HepG2 (cell line): ENCODE measurements around the gene C1QL2. TPM values are rescaled to one million over a fixed set of nuclear protein-coding genes. Genes with fewer than 3 reads are reported as not detected.

Experiments used
- ATAC-seq: fragments of 200-7000 bp; cut with Tn5 transposase; 3 replicates; pipeline ENCODE4 v1.9.1; 2020; ENCODE audit warnings: mild to moderate bottlenecking, moderate library complexity
- BruUV-seq: library from RNA; stranded (reverse); fragments of 400-500 nt; replicated peaks from 2 replicates; lab custom pipeline; 2021; lab: Mats Ljungman, UMichigan
- CTCF ChIA-PET: fragments of 300-600 bp; formaldehyde crosslinking; extraction: SDS; loops from one replicate; lab custom pipeline; 2021; ENCODE audit warnings: low total read pairs, inconsistent platforms, low intra/inter-chr PET ratio; lab: Yijun Ruan, JAX
- POLR2A ChIA-PET: fragments of 350-600 bp; sonication (Branson Sonifier 250); formaldehyde crosslinking; loops from one replicate; lab custom pipeline; 2020; ENCODE audit warnings: antibody characterized with exemption, inconsistent platforms; lab: Yijun Ruan, JAX
- DNase-seq: peaks from one replicate; pipeline ENCODE4 v3.0.0-alpha.2; 2015; ENCODE audit warnings: low spot score
- FAIRE-seq: peaks from 3 replicates; lab custom pipeline; 2011; peaks lifted over from hg19 to GRCh38; lab: Jason Lieb, UNC
- H2AFZ ChIP-seq: one replicate; pipeline ENCODE4 v1.6.1; 2011; ENCODE audit warnings: low read length, inconsistent platforms
- H3K27ac ChIP-seq: fragments of 300-600 bp; 3 replicates; pipeline ENCODE4 v1.8.0; 2011; ENCODE audit warnings: mixed run types, mild to moderate bottlenecking, mixed read lengths, low read length, inconsistent platforms; ENCODE audit not compliant: insufficient read depth; ENCODE audit errors: extremely low read length
- H3K27me3 ChIP-seq, 2 experiments: fragments of 200-600 bp in 1 of 2; 2 replicates in 1 of 2; 3 replicates in 1 of 2; pipeline versions ENCODE4 v1.6.0 to v1.8.0; 2011; ENCODE audit warnings: low read length in 2 of 2, mild to moderate bottlenecking in 2 of 2, moderate library complexity in 2 of 2, inconsistent platforms in 1 of 2; ENCODE audit not compliant: insufficient read depth in 2 of 2, control insufficient read depth in 1 of 2
- H3K36me3 ChIP-seq, 2 experiments: fragments of 200-600 bp in 1 of 2; replicated peaks in 1 of 2; 2 replicates in 1 of 2; 3 replicates in 1 of 2; pipeline versions ENCODE4 v1.5.1 to v1.8.0; 2011; ENCODE audit warnings: low read length in 2 of 2, inconsistent platforms in 1 of 2; ENCODE audit not compliant: insufficient read depth in 2 of 2, control insufficient read depth in 1 of 2
- H3K4me1 ChIP-seq: 2 replicates; pipeline ENCODE4 v1.5.1; 2012; ENCODE audit warnings: low read length, inconsistent platforms; ENCODE audit not compliant: insufficient read depth
- H3K4me2 ChIP-seq: 2 replicates; pipeline ENCODE4 v1.6.0; 2011; ENCODE audit warnings: low read depth, low read length, inconsistent platforms
- H3K4me3 ChIP-seq, 3 experiments: fragments of 200-600 bp in 1 of 3; sonication (generic), shearing (Covaris generic) in 1 of 3; replicated peaks in 1 of 3; 2 replicates each; pipeline ENCODE4 v1.5.1; 2011 to 2016; ENCODE audit warnings: low read length in 3 of 3, inconsistent platforms in 2 of 3, low read depth in 2 of 3, mild to moderate bottlenecking in 2 of 3, control low read depth in 1 of 3, mixed read lengths in 1 of 3; ENCODE audit not compliant: insufficient read depth in 1 of 3
- H3K79me2 ChIP-seq: one replicate; pipeline ENCODE4 v1.6.1; 2011; ENCODE audit warnings: low read length, inconsistent platforms; ENCODE audit not compliant: insufficient read depth
- H3K9ac ChIP-seq: 2 replicates; pipeline ENCODE4 v1.6.0; 2011; ENCODE audit warnings: mild to moderate bottlenecking, low read depth, low read length, inconsistent platforms; ENCODE audit not compliant: insufficient read depth
- H3K9me3 ChIP-seq: 2 replicates; pipeline ENCODE4 v1.5.1; 2012; ENCODE audit warnings: mild to moderate bottlenecking, low read length
- H4K20me1 ChIP-seq: 2 replicates; pipeline ENCODE4 v1.6.0; 2011; ENCODE audit warnings: inconsistent platforms, mild to moderate bottlenecking, low read length, moderate library complexity; ENCODE audit not compliant: insufficient read depth
- ATF2 ChIP-seq: sonication (generic); formaldehyde crosslinking; IDR thresholded peaks from 2 replicates; pipeline ENCODE4 v1.4.0; 2020; ENCODE audit warnings: missing genetic modification reagents
- ESRRA ChIP-seq: sonication (generic); formaldehyde crosslinking; IDR thresholded peaks from 2 replicates; pipeline ENCODE4 v1.5.1; 2020; ENCODE audit warnings: mild to moderate bottlenecking, low read depth, missing genetic modification reagents
- FOXC1 ChIP-seq: sonication (generic); formaldehyde crosslinking; IDR thresholded peaks from 2 replicates; pipeline ENCODE4 v1.8.0; 2022; ENCODE audit warnings: mild to moderate bottlenecking, missing genetic modification reagents, borderline replicate concordance
- GMEB1 ChIP-seq: sonication (generic); formaldehyde crosslinking; IDR thresholded peaks from 2 replicates; pipeline ENCODE4 v1.5.1; 2020; ENCODE audit warnings: missing genetic modification reagents, mild to moderate bottlenecking, borderline replicate concordance
- HDAC1 ChIP-seq: sonication (generic); formaldehyde crosslinking; IDR thresholded peaks from 2 replicates; pipeline ENCODE4 v1.5.1; 2020; ENCODE audit warnings: mild to moderate bottlenecking, missing genetic modification reagents
- SKI ChIP-seq: fragments of 450-650 bp; IDR thresholded peaks from one replicate; pipeline ENCODE4 v1.6.1; 2018; ENCODE audit warnings: mild to moderate bottlenecking; ENCODE audit not compliant: partially characterized antibody
- ZNF256 ChIP-seq: sonication (generic); formaldehyde crosslinking; conservative IDR thresholded peaks from 2 replicates; pipeline ENCODE4 v1.4.0; 2020; ENCODE audit warnings: missing genetic modification reagents
- ZNF296 ChIP-seq: sonication (generic); formaldehyde crosslinking; conservative IDR thresholded peaks from 2 replicates; pipeline ENCODE4 v1.5.0; 2020; ENCODE audit warnings: mild to moderate bottlenecking, missing genetic modification reagents
- ZNF468 ChIP-seq: sonication (generic); formaldehyde crosslinking; IDR thresholded peaks from 2 replicates; pipeline ENCODE4 v1.8.0; 2022; ENCODE audit warnings: mild to moderate bottlenecking, moderate library complexity, missing genetic modification reagents
- ZNF800 ChIP-seq: sonication (generic); formaldehyde crosslinking; IDR thresholded peaks from 2 replicates; pipeline ENCODE4 v1.4.0; 2020; ENCODE audit warnings: missing genetic modification reagents
- WGBS: methylation state at CpG from one replicate; pipeline ENCODE4 v1.1.6; 2017; ENCODE audit warnings: low lambda C conversion rate; 5-methylcytosine and 5-hydroxymethylcytosine counted together
- in situ Hi-C: cut with HindIII; loops from 2 replicates; pipeline ENCODE4 v1.10.0; 2017; ENCODE audit warnings: low pct_unique_long_range_greater_than_20kb; ENCODE audit not compliant: extremely low pct_ligation_motif_present
- intact Hi-C: fragments of 100-400 bp; cut with micrococcal nuclease; formaldehyde crosslinking; loops from one replicate; pipeline ENCODE4 v1.10.0; 2022; ENCODE audit not compliant: unreplicated experiment
- polyA plus RNA-seq, 8 experiments: library from polyadenylated mRNA; depleted of rRNA in 3 of 8; stranded (reverse) in 7 of 8; unstranded in 1 of 8; fragments of >200 nt; fragmentation: Illumina TruSeq in 4 of 8; extraction: Trizol in 4 of 8; gene quantifications; 2 replicates each; pipeline versions ENCODE4 v1.2.1 to v1.2.3, GENCODE V29; 2011 to 2016; ENCODE audit warnings: low read depth in 4 of 8, missing spikeins in 1 of 8, mixed read lengths in 1 of 8; ENCODE audit not compliant: insufficient read depth in 1 of 8
- total RNA-seq, 5 experiments: library from RNA; depleted of rRNA; stranded (reverse); fragments of >200 nt; fragmentation: Illumina TruSeq; extraction: Trizol; gene quantifications; 2 replicates each; pipeline ENCODE4 v1.2.3, GENCODE V29; 2016; ENCODE audit warnings: low read depth in 1 of 5

Gene C1QL2
- total and polyA plus RNA-seq, 2 of the 13 experiments (the other 11 are each of a cell fraction or from before 2014, with no cell fraction given), result not detected

- intact Hi-C loops (no loop called here), in situ Hi-C loops (loop anchor here (5.0 kb wide), 1 partner anchor 298 kb away; no protein-coding TSS in a partner anchor)
Observed at GRCh38 chr2:119179991-119180390, 21.4 kb upstream of the C1QL2 start.

More at GRCh38 chr2:119179991-119180390, 21.4 kb upstream of the C1QL2 start:
- no peaks in the 10 kb centered on the region for H3K79me2 ChIP-seq
- 54% methylated on average over 6 of the region's 7 CpGs for WGBS
- no peaks in the 10 kb centered on the region for H3K9me3 ChIP-seq
- H3K36me3 ChIP-seq, result no peaks in the 10 kb centered on the region
- H3K9ac ChIP-seq, result no peak overlapping the region
- no peak overlapping the region for H3K4me2 ChIP-seq
- POLR2A ChIA-PET, result no interaction called here
- H3K4me3 ChIP-seq, result no peak overlapping the region
- no peak for ATAC-seq
- no peak for TF ChIP-seq ZNF256
- no peak for TF ChIP-seq SKI
- TF ChIP-seq ATF2 (CRISPR knock-in tag), result no peak
- no peak for TF ChIP-seq FOXC1 (CRISPR knock-in tag)
- no peak for TF ChIP-seq ZNF296 (CRISPR knock-in tag)
- TF ChIP-seq GMEB1 (CRISPR knock-in tag), result no peak
- no peak for TF ChIP-seq ZNF800 (CRISPR knock-in tag)
- TF ChIP-seq ZNF468 (CRISPR knock-in tag), result no peak
- no peak for TF ChIP-seq HDAC1 (CRISPR knock-in tag)
- TF ChIP-seq ESRRA, result no peak
- H3K27ac ChIP-seq, result no peak overlapping the region
- BruUV-seq, result no TSS peak
- peaks cover 0 to 20% of the 10 kb centered on the region in 2 experiments; a peak in 2 of 5 replicates for H3K27me3 ChIP-seq
- DNase-seq, result no peak
- no peaks in the 10 kb centered on the region for H4K20me1 ChIP-seq
- H2AFZ ChIP-seq, result no peak overlapping the region
- FAIRE-seq, result no peak
- CTCF ChIA-PET, result no interaction called here
- H3K4me1 ChIP-seq, result no peaks in the 10 kb centered on the region
